HG03066 (cell line): ENCODE results near the gene YJU2.
"Not testable (repeated sequence)": the region's sequence is repeated elsewhere in the genome, so short reads cannot be mapped to it uniquely, and the experiment has no call there.

Experiments used
- ATAC-seq: cut with Tn5 transposase; IDR thresholded peaks from one replicate; pipeline ENCODE4 v1.9.1; 2021; ENCODE audit warnings: low read depth; ENCODE audit not compliant: unreplicated experiment

YJU2 gene

DNA sequence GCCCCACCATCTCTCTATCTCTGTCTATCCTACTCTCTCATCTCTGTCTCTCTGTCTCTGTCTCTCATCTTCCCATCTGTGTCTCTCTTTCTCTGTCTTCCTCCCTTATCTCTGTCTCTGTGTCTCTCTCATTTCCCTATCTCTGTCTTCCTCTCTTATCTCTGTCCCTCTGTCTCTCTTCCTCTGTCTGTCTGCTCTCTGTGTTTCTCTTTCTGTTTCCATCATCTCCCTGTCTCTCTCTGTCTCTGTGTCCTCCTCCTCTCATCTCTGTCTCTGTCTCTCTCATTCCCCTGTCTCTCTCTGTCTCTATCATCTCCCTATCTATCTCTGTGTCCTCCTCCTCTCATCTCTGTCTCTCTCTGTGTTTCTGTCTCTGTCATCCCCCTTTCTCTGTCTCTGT, 19.1 kb upstream of the YJU2 start:
- ATAC-seq: no peak

- no peak for ATAC-seq
Measured at GRCh38 chr19:4228765-4229178, 18.1 kb upstream of the YJU2 start.

GRCh38 chr19:4229179-4229931, 17.5 kb upstream of the YJU2 start, which contains the start of gene EBI3:
TSS of gene EBI3 (plus strand) at chr19:4229523. CDS start at chr19:4229551, 28 bp downstream.
- peak; percentile 57 for ATAC-seq

GRCh38 chr19:4230237-4230636, 16.6 kb upstream of the YJU2 start:
- ATAC-seq: not testable (repeated sequence)

DNA sequence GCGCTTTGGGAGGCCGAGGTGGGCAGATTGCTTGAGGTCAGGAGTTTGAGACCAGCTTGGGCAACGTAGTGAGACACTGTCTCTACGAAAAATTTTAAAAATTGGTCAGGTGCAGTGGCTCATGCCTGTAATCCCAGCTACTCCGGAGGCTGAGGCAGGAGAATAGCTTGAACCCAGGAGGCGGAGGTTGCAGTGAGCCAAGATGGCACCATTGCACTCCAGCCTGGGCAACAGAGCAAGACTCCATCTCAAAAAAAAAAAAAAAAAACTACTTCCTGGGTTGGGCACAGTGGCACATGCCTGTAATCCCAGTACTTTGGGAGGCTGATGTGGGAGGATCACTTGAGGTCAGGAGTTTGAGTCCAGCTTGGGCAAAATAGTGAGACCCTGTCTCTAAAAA, 15.4 kb upstream of the YJU2 start:
- not testable (repeated sequence) for ATAC-seq

- ATAC-seq: not testable (repeated sequence)
Measured at GRCh38 chr19:4232139-4232538, 14.7 kb upstream of the YJU2 start.

GRCh38 chr19:4232614-4233281, 14.1 kb upstream of the YJU2 start:
- ATAC-seq: no peak

- ATAC-seq: no peak
Measured at GRCh38 chr19:4233282-4233853, 13.5 kb upstream of the YJU2 start.

GRCh38 chr19:4234142-4234861, 12.6 kb upstream of the YJU2 start:
- no peak for ATAC-seq

GRCh38 chr19:4234862-4235201, 12.0 kb upstream of the YJU2 start:
- no peak for ATAC-seq

DNA sequence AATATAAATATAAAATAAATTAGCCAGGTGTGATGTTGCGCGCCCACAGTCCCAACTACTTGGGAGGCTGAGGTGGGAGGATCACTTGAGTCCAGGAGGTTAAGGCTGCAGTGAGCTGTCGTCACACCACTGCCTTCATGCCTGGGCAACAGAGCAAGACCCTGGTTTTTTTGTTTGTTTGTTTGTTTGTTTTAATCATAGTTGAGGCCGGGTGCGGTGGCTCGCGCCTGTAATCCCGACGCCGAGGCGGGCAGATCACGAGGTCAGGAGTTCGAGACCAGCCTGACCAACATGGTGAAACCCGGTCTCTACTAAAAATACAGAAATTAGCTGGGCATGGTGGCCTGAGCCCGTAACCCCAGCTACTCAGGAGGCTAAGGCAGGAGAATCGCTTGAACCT, 9.4 kb upstream of the YJU2 start:
- ATAC-seq: not testable (repeated sequence)

- no peak for ATAC-seq
Measured at GRCh38 chr19:4238831-4239230, 8.0 kb upstream of the YJU2 start.

- ATAC-seq: no peak
Measured at GRCh38 chr19:4241824-4242430, 5.0 kb upstream of the YJU2 start.

- ATAC-seq: not testable (repeated sequence)
Measured at GRCh38 chr19:4245938-4246337, 942 bp upstream of the YJU2 start.

DNA sequence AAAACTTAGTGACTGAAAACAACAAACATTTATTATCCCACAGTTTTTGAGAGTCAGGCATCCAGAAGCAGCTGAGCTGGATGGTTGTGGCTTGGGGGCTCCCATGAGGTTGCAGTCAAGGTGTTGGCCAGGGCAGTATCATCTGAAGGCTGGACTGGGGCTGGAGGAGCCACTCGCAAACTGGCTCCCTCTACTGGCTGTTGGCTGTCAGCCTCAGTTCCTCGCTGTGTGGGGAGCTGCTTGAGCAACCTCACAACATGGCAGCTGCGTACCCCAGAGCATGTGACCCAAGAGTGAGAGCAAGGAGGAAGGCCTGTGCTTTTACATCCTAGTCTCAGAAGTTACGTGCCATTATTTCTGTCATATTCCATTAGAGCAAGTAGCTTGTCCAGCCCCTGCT, 9.7 kb downstream of the YJU2 start:
- ATAC-seq: no peak

GRCh38 chr19:4257025-4257424, 10.1 kb downstream of the YJU2 start:
- no peak for ATAC-seq

DNA sequence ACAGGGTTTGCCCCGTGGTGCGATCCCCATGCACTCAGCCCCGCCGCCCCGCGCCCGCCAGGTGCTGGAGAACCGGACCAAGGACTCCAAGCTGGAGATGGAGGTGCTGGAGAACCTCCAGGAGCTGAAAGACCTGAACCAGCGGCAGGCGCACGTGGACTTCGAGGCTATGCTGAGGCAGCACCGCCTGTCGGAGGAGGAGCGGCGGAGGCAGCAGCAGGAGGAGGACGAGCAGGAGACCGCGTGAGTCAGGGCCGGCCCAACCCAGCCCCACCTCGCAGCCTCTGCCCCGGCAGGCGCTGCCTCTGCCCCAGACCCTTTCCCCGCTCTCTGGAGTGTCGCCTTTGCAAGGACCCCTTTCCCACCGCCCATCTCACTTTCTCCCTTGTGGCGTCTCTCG, 11.3 kb downstream of the YJU2 start:
- ATAC-seq: no peak

GRCh38 chr19:4260613-4261191, 13.8 kb downstream of the YJU2 start:
- ATAC-seq: no peak

- no peak for ATAC-seq
Measured at GRCh38 chr19:4264812-4265211, 17.9 kb downstream of the YJU2 start.

DNA sequence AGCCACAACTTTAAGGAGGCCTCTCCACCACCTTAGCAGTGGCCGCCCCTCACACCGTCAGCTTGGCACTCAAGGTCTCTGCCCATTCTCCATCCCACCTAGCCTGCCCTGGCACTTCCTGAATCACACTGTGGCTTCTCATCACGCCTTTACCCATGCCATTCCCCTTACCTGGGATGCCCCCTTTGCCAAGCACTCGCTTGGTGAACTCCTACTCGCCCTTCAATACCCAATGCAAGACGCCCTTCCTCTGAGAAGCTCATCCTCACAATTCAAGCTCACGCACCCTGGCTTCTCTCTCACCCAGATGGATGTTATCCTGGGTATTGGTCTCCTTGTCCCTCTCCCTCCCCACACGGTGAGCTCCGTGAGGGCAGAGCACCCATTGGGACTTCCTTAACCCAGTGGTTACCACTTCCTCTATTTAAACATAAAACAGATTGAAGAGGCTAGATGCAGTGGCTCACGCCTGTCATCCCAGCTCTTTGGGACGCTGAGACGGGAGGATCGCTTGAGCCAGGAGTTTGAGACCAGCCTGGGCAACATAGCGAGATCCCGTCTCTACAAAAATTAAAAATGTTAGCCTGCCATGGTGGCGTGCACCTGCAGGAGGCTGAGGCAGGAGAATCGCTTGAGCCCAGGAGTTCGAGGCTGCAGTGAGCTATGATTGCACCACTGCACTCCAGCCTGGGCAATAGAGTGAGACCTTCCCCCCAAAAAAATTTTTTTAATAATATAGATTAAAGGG, 19.5 kb downstream of the YJU2 start:
- ATAC-seq: no peak
